ENCODE measurements around the gene PIPOX. TPM values are rescaled to one million over a fixed set of nuclear protein-coding genes. Genes with fewer than 3 reads are reported as not detected.

Gene PIPOX
- total and polyA plus RNA-seq, 8 donors = 1.1 to 3.3 (median 2.2) TPM

DNA sequence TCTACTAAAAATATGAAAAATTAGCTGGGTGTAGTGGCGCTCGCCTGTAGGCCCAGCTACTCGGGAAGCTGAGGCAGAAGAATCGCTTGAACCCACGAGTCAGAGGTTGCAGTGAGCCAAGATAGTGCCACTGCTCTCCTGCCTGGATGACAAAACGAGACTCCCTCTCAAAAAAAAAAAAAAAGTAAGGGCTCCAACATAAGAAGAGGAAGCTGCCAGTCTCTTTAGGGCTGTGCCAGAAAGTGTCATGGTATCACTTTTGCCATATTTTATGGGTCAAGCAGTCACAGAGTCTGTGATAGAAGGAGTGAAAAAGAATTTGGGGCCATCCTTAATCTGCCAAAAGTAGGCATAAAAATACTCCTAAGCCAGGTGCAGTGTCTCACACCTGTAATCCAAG, 1.4 kb upstream of the PIPOX start:
- Histone ChIP-seq H3K4me3 (no peak overlapping the region), H3K27me3 (peaks cover 0 to 22% of the 10 kb centered on the region in 2 donors), H3K4me1 (peaks cover 6 to 15% of the 10 kb centered on the region in 2 donors), H3K9me3 (no peaks in the 10 kb centered on the region), H3K36me3 (no peaks in the 10 kb centered on the region), H3K27ac (no peak overlapping the region)
- TF ChIP-seq, protein P1, sequence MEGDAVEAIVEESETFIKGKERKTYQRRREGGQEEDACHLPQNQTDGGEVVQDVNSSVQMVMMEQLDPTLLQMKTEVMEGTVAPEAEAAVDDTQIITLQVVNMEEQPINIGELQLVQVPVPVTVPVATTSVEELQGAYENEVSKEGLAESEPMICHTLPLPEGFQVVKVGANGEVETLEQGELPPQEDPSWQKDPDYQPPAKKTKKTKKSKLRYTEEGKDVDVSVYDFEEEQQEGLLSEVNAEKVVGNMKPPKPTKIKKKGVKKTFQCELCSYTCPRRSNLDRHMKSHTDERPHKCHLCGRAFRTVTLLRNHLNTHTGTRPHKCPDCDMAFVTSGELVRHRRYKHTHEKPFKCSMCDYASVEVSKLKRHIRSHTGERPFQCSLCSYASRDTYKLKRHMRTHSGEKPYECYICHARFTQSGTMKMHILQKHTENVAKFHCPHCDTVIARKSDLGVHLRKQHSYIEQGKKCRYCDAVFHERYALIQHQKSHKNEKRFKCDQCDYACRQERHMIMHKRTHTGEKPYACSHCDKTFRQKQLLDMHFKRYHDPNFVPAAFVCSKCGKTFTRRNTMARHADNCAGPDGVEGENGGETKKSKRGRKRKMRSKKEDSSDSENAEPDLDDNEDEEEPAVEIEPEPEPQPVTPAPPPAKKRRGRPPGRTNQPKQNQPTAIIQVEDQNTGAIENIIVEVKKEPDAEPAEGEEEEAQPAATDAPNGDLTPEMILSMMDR (IDR thresholded peaks at IDR 0.05) = no peak
- ATAC-seq (no peak), DNase-seq (no peak)
- intact Hi-C loops (cut with DNase I) = no loop called here

DNA sequence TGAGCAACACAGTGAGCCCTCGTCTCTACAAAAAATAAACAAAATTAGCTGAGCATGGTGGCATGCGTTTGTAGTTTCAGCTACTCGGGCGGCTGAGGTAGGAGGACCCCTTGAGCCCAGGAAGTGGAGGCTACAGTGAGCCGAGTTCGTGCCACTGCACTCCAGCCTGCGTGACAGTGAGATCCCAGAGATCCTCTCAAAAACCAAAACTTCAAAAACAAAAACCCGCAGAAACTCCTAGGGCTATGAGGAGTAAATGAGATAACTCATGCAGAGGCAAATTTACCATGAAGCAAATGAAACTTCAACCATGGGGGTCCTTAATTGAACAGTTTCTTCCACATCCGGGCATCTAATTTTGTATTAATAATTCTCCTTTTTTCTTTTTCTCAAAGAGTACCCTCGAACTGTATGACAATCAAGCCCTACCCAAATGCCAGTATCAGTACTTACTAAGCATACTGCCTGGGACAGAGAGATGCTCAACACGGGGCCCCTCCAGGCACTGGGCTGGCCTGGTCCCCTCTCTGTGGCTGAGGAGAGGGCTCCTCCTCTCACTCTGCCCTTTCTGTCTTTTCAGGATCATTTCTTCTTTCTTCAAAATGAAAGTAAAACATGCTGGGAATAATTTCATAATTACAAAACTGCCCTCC, 789 bp upstream of the PIPOX start:
- peak overlapping the region in 1 of 2 donors; percentile 71 for H3K27ac ChIP-seq
- H3K4me1 ChIP-seq = peaks cover 6 to 15% of the 10 kb centered on the region in 2 donors
- intact Hi-C loops (cut with DNase I) = no loop called here
- no peaks in the 10 kb centered on the region for H3K9me3 ChIP-seq
- no peak overlapping the region for H3K4me3 ChIP-seq
- no peaks in the 10 kb centered on the region for H3K36me3 ChIP-seq
- ATAC-seq = no peak
- H3K27me3 ChIP-seq = peaks cover 0 to 16% of the 10 kb centered on the region in 2 donors
- TF ChIP-seq, protein P1 (IDR thresholded peaks at IDR 0.05) = no peak
- no peak for DNase-seq

- DNase-seq = no peak
- ATAC-seq = no peak
- Histone ChIP-seq H3K27ac (peak overlapping the region in 1 of 2 donors; percentile 71), H3K4me3 (no peak overlapping the region), H3K27me3 (peaks cover 0 to 1% of the 10 kb centered on the region in 2 donors), H3K9me3 (no peaks in the 10 kb centered on the region), H3K4me1 (peaks cover 6 to 15% of the 10 kb centered on the region in 2 donors), H3K36me3 (no peaks in the 10 kb centered on the region)
- TF ChIP-seq, protein P1 (IDR thresholded peaks at IDR 0.05) = no peak
- intact Hi-C loops (cut with DNase I) = no loop called here
These were observed 701 bp downstream of the PIPOX start for GRCh38 chr17:29043539-29044145.

DNA sequence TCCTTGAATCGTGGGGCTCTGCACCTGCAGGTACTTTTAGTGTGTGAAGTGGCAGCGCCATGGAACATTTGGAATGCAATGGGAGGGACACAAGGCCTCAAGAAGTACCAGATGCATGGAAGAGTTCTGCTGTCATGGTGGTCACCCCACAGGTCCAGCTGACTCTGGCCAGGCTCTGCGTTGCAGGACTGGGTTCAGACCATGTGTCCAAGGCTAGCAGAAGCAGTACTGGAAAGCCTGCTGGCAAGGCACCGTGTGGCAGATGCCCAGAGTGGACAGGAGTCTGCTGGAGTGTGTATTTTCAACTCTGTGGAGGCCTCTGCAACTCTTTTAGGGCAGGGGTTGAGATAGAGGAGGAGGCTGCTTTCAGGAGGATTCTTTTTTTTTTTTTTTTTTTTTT, 2.1 kb downstream of the PIPOX start:
- Histone ChIP-seq H3K36me3 (no peaks in the 10 kb centered on the region), H3K27me3 (peaks cover 0 to 14% of the 10 kb centered on the region in 2 donors), H3K4me3 (no peak overlapping the region), H3K4me1 (peaks cover 6 to 15% of the 10 kb centered on the region in 2 donors), H3K9me3 (no peaks in the 10 kb centered on the region), H3K27ac (no peak overlapping the region)
- no peak for DNase-seq
- TF ChIP-seq, protein P1 (IDR thresholded peaks at IDR 0.05) = no peak
- ATAC-seq = no peak
- intact Hi-C loops (cut with DNase I) = no loop called here

DNA sequence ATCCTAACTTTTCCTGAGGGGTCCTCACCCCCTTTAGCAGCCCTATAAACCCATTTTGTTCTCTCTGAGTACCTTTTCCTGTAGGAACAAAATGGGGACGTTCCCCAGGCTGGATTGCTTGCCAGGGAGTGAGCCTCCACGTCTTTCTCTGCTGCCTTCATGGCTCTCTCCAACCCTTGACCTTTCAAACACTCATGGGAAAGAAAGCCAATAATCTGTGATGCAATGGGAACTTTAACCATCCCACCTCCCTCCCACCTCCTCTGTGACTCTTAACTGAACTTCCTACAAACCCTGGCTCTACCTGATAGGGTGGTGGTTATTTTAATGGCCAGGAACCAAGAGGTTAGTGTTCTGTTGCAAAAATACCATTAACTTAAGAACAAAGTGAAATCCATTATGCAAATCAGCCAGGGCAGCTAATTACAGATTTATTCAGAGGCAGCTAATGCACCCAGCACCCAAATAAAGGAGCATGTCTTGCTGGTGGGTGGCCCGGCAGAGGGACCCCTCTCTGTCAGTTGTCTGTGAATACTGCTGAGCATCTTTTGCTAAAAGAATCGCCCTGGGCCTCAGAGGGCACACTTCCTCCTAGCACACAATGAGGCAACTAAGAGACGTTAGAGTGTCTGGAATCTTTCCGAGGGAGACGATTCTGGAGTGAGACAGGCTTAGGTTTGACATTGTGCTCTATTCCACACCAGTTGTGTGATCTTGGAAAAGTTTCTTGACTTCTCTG, 3.0 kb downstream of the PIPOX start:
- Histone ChIP-seq H3K9me3 (no peaks in the 10 kb centered on the region), H3K27me3 (peaks cover 0 to 14% of the 10 kb centered on the region in 2 donors), H3K27ac (no peak overlapping the region), H3K36me3 (no peaks in the 10 kb centered on the region), H3K4me3 (no peak overlapping the region), H3K4me1 (peaks cover 6 to 15% of the 10 kb centered on the region in 2 donors)
- DNase-seq (no peak), ATAC-seq (no peak)
- intact Hi-C loops (cut with DNase I) = no loop called here
- TF ChIP-seq, protein P1 (IDR thresholded peaks at IDR 0.05) = no peak

Measured in left lung (tissue), 10 donors.